Measurements from ENCODE around the gene ZIM2. TPM values are rescaled to one million over a fixed set of nuclear protein-coding genes. Genes with fewer than 3 reads are reported as not detected.

ZIM2 gene
- total RNA-seq, 1 donor from 2014 or later, result 0.74 TPM

- H3K27ac ChIP-seq, result no peak overlapping the region
- TF ChIP-seq, protein P1, sequence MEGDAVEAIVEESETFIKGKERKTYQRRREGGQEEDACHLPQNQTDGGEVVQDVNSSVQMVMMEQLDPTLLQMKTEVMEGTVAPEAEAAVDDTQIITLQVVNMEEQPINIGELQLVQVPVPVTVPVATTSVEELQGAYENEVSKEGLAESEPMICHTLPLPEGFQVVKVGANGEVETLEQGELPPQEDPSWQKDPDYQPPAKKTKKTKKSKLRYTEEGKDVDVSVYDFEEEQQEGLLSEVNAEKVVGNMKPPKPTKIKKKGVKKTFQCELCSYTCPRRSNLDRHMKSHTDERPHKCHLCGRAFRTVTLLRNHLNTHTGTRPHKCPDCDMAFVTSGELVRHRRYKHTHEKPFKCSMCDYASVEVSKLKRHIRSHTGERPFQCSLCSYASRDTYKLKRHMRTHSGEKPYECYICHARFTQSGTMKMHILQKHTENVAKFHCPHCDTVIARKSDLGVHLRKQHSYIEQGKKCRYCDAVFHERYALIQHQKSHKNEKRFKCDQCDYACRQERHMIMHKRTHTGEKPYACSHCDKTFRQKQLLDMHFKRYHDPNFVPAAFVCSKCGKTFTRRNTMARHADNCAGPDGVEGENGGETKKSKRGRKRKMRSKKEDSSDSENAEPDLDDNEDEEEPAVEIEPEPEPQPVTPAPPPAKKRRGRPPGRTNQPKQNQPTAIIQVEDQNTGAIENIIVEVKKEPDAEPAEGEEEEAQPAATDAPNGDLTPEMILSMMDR (IDR thresholded peaks at IDR 0.05), result no peak
- no peak for TF ChIP-seq POLR2A (IDR thresholded peaks at IDR 0.05)
- TF ChIP-seq POLR2AphosphoS5 (IDR thresholded peaks at IDR 0.05; ENCODE audit: insufficient read depth in 1 of 2, low read depth in 1 of 2), result no peak
- intact Hi-C loops (cut with DNase I), result no loop called here
- H3K36me3 ChIP-seq, result no peaks in the 10 kb centered on the region
- H3K9me3 ChIP-seq, result no peaks in the 10 kb centered on the region
- no peak for DNase-seq (ENCODE audit: extremely low spot score in 2 of 2)
- no peak overlapping the region for H3K4me3 ChIP-seq
- H3K27me3 ChIP-seq, result no peaks in the 10 kb centered on the region
- no peaks in the 10 kb centered on the region for H3K4me1 ChIP-seq
Observed at GRCh38 chr19:56837004-56837403, 3.5 kb downstream of the ZIM2 start.

DNA sequence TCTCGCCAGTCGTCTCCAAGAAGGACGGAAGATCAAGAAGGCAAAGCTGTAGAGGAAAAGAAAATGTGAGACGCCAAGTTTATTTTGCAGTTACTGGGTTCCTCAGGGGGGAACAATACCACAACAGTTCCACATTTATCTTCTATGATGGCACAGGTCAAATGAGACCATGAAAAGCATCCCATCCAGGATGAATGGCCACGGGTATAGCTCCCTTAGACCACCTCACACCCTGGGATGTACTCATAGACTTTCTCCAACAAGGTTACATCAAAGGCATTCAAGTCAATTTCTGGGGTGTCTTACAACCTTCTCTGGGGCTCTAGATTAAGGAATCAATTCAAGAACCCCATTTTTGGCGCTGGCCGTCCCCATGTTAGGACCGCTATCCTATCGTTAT is 4.5 kb downstream of the ZIM2 start:
- no peaks in the 10 kb centered on the region for H3K27me3 ChIP-seq
- no peak for DNase-seq (ENCODE audit: extremely low spot score in 2 of 2)
- H3K36me3 ChIP-seq, result no peaks in the 10 kb centered on the region
- H3K9me3 ChIP-seq, result no peaks in the 10 kb centered on the region
- TF ChIP-seq POLR2AphosphoS5 (IDR thresholded peaks at IDR 0.05; ENCODE audit: insufficient read depth in 1 of 2, low read depth in 1 of 2) (no peak), POLR2A (IDR thresholded peaks at IDR 0.05) (no peak)
- TF ChIP-seq, protein P1 (IDR thresholded peaks at IDR 0.05), result no peak
- no peak overlapping the region for H3K27ac ChIP-seq
- intact Hi-C loops (cut with DNase I), result no loop called here
- H3K4me1 ChIP-seq, result peaks cover 8% of the 10 kb centered on the region
- no peak overlapping the region for H3K4me3 ChIP-seq

- intact Hi-C loops (cut with DNase I), result no loop called here
- no peaks in the 10 kb centered on the region for H3K27me3 ChIP-seq
- DNase-seq (ENCODE audit: extremely low spot score in 2 of 2), result peak in 1 of 2 donors; percentile 22
- no peaks in the 10 kb centered on the region for H3K9me3 ChIP-seq
- no peak overlapping the region for H3K27ac ChIP-seq
- no peaks in the 10 kb centered on the region for H3K36me3 ChIP-seq
- peaks cover 12% of the 10 kb centered on the region for H3K4me1 ChIP-seq
- TF ChIP-seq POLR2AphosphoS5 (IDR thresholded peaks at IDR 0.05; ENCODE audit: insufficient read depth in 1 of 2, low read depth in 1 of 2), result no peak
- no peak overlapping the region for H3K4me3 ChIP-seq
Observed at GRCh38 chr19:56835401-56835800, 5.1 kb downstream of the ZIM2 start.

- peaks cover 12% of the 10 kb centered on the region for H3K4me1 ChIP-seq
- H3K27me3 ChIP-seq, result no peaks in the 10 kb centered on the region
- H3K4me3 ChIP-seq, result no peak overlapping the region
- TF ChIP-seq POLR2A (IDR thresholded peaks at IDR 0.05) (no peak), POLR2AphosphoS5 (IDR thresholded peaks at IDR 0.05; ENCODE audit: insufficient read depth in 1 of 2, low read depth in 1 of 2) (no peak)
- TF ChIP-seq, protein P1 (IDR thresholded peaks at IDR 0.05), result no peak
- H3K9me3 ChIP-seq, result no peaks in the 10 kb centered on the region
- intact Hi-C loops (cut with DNase I), result no loop called here
- no peak for DNase-seq (ENCODE audit: extremely low spot score in 2 of 2)
- no peaks in the 10 kb centered on the region for H3K36me3 ChIP-seq
- H3K27ac ChIP-seq, result no peak overlapping the region
Observed at GRCh38 chr19:56834564-56835375, 5.8 kb downstream of the ZIM2 start.

GRCh38 chr19:56832352-56832928 is 8.1 kb downstream of the ZIM2 start:
- no peaks in the 10 kb centered on the region for H3K9me3 ChIP-seq
- no peak for TF ChIP-seq POLR2AphosphoS5 (IDR thresholded peaks at IDR 0.05; ENCODE audit: insufficient read depth in 1 of 2, low read depth in 1 of 2)
- H3K27me3 ChIP-seq, result no peaks in the 10 kb centered on the region
- H3K4me3 ChIP-seq, result no peak overlapping the region
- H3K4me1 ChIP-seq, result peaks cover 12% of the 10 kb centered on the region
- H3K27ac ChIP-seq, result no peak overlapping the region
- no peaks in the 10 kb centered on the region for H3K36me3 ChIP-seq
- intact Hi-C loops (cut with DNase I), result no loop called here
- no peak for DNase-seq (ENCODE audit: extremely low spot score in 2 of 2)

DNA sequence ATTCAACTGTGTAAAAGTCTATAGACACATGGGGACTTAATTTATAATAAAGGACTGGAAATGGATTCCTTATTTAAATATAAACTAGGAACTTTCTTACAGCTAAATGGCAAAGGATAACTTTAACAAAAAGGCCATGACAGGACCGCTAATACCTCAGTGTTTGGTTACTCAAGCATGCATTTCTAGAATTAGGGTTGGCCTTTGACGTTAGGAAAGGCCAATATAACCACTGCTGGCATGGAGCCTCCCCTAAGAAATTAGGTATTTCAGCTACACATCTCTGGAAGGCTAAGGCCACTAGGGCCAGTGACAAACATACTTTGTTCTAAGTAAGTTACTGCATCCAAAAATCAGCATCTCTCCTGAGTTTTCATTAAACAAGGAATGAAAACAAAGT is 9.3 kb downstream of the ZIM2 start:
- intact Hi-C loops (cut with DNase I), result no loop called here
- no peak for DNase-seq (ENCODE audit: extremely low spot score in 2 of 2)
- TF ChIP-seq POLR2A (IDR thresholded peaks at IDR 0.05) (no peak), POLR2AphosphoS5 (IDR thresholded peaks at IDR 0.05; ENCODE audit: insufficient read depth in 1 of 2, low read depth in 1 of 2) (no peak)
- TF ChIP-seq, protein P1 (IDR thresholded peaks at IDR 0.05), result no peak
- Histone ChIP-seq H3K27ac (no peak overlapping the region), H3K4me3 (no peak overlapping the region), H3K9me3 (no peaks in the 10 kb centered on the region), H3K36me3 (no peaks in the 10 kb centered on the region), H3K4me1 (peaks cover 12% of the 10 kb centered on the region), H3K27me3 (no peaks in the 10 kb centered on the region)

Data from vagina (tissue), 2 donors.